Sigmoid colon (tissue), 4 donors: ENCODE results near the gene GOLGA8S.
"Not testable (repeated sequence)": the region's sequence is repeated elsewhere in the genome, so short reads cannot be mapped to it uniquely, and the experiment has no call there.

ENCODE experiments used
- CTCF ChIP-seq, 4 experiments: fragments of 450-650 bp in 3 of 4; fragments of 200-600 bp in 1 of 4; IDR thresholded peaks; one replicate each; pipeline ENCODE4 v1.5.1; 2016 to 2019; ENCODE audit warnings: antibody characterized with exemption in 4 of 4, mild to moderate bottlenecking in 3 of 4, moderate library complexity in 2 of 4
- EP300 ChIP-seq, 4 donors: sonication (generic); formaldehyde crosslinking; IDR thresholded peaks; one replicate each; pipeline ENCODE4 v1.6.1; 2017; ENCODE audit warnings: antibody characterized with exemption in 4 of 4
- POLR2A ChIP-seq, 2 donors: fragments of 450-650 bp; IDR thresholded peaks; one replicate each; pipeline ENCODE4 v1.6.1; 2016; ENCODE audit warnings: antibody characterized with exemption in 2 of 2, mild to moderate bottlenecking in 2 of 2, moderate library complexity in 2 of 2
- POLR2AphosphoS5 ChIP-seq, 4 donors: sonication (generic); formaldehyde crosslinking; IDR thresholded peaks; one replicate each; pipeline ENCODE4 v1.6.1; 2017; ENCODE audit warnings: antibody characterized with exemption in 4 of 4

GRCh38 chr15:23381192-23381591 is 26.6 kb downstream of the GOLGA8S start:
- not testable (repeated sequence) for TF ChIP-seq CTCF, EP300, POLR2A, POLR2AphosphoS5 (IDR thresholded peaks at IDR 0.05)
